Stimulated activated CD4-positive, alpha-beta T cell treated with anti-CD3 and anti-CD28 coated beads, Interleukin-12 subunit alpha, Interleukin-12 subunit beta, amount 100 ng/mL, for 48 hours (primary cell): Measurements from ENCODE around the gene CCDC28A.

Experiments used
- DNase-seq, 3 donors: peaks; one replicate each; pipeline ENCODE4 v3.0.0-alpha.2; 2020; ENCODE audit warnings: low read depth in 2 of 3, low spot score in 1 of 3

Gene CCDC28A

DNA sequence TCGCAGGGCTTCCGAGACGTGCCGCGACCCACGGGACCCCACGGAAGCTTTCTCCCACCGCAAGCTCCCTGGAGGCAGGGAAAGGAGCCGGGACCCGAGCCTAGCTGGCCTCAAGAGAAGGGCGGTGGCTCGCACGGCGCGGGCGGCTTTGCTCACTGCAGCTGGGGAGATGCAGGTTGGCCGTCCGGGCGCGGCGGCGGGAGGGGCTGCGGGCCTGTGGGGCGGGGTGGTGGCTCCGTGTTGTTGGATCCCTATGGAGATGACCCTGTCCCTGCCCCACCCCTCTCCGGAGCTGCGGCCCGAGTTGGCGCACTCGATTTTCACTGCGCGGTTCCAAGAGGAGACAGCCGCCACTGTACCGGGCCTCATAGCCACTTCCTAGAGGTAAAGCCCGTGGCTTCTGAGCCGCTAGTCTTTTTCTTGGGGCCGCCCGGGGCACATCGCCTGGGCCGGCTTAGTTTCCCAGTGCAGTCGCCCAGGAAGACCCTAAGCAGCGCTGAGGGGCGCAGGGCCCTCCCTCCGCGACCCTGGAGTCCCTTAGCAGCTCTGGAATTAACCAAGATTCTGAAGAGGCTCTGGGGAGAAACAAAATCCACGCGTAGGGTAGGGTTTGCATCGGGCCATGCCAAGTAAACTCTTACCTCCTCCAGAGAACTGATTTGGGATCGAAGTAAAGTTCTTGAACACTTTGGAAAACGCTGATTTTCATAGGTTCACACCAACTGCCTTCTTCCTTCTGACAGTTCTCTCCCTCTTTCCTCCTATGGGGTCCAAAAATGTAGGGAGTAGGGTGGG, 22.4 kb downstream of the CCDC28A start, which contains the start of gene ECT2L:
Gene ECT2L (plus strand): TSS at position 279 of the 795 bp plus-strand sequence. CDS start 17,188 bp downstream, outside the sequence.
- DNase-seq = no peak

DNA sequence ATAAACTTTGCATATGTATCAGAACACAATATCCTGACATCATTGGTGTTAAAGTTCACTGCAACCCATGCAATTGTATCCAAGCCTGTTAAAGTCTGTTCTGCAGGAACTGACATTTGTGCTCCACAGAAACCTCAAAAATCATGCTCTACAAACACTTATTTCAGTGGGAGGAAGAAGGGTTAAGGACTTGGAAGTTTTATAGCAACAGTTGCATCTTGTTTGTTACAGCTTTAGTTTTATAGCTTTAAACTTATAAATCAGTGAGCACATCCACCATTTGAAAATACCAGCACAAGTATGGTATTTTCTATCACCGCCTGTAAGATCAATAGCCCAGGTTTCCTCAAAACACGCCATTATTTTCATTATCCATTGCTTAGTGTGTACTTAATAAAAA, 23.2 kb downstream of the CCDC28A start:
- no peak for DNase-seq

DNA sequence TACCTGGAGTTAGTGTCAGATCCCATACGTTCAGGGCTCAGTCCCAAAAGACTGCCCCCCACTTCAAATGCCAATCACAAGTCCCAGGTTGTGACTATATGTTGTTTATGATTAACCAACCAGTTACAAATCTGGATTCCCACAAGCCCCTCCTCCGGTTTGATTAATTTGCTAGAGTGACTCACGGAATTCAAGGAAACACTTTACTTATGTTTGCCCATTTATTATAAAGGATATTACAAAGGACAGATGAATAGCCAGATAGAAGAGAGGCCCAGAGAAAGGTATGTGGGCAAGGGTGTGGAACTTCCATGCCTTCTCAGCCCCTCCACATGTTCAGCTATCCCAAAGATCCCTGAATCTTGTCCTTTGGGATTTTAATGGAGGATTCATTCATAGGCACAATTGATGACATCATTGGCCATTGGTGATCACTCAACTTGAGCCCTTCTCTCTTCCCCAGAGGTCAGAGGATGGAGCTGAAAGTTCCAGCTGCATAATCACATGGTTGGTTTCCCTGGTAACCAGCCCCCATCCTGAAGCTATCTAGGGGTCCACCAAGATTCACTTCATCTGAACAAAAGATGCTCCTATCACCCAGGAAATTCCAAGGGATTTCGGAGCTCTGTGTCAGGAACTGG, 24.4 kb downstream of the CCDC28A start:
- no peak for DNase-seq

DNA sequence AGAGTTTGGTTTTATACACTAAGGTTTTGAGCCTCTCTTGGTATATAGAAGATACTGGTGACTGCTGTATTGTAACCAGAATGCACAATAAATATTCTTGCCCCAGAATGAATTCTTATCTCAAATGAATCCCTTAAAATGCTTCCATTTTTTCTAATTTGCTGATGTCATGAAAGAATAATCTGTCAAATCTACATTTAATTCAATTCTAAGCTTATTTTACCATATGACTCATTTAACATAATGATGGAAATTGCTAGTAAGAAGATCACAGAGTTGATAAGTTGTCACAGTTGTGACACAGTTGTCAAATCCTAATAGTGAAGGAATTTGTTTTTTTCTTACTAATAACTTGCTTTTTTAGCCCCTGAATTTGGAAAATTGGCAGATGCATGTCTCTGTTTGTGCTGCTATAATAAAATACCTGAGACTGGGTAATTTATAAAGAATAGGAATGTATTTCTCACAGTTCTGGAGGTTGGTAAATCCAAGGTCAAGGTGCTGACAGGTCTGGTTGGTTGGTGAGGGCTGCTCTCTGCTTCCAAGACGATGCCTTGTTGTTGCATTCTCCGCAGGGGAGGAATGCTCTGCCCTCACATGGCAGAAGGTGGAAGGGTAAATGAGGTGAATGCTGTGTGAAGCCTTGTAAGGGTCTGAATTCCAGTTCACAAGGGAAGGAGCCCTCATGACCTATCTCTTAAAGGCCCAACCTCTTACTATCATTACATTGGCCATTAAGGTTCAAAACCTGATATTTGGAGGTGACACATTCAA, 27.0 kb downstream of the CCDC28A start:
- no peak for DNase-seq

DNA sequence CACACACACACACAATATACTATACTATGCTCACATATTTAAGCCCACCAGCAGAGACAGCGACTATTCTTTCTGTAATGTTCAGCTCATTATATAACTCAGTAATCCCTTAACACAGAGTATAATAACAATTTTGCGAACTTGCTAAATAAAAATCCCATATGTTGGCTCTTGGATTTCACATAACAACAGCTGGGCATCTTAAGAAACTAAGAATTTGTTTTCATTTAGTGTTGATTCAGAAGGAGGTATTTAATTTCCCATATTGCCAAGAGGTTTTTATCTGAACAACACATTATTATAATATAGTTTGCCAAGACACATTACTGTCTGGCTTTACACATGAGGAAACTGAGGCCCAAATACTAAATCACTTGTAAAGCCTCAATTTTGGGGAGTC, 29.8 kb downstream of the CCDC28A start:
- DNase-seq = no peak

DNA sequence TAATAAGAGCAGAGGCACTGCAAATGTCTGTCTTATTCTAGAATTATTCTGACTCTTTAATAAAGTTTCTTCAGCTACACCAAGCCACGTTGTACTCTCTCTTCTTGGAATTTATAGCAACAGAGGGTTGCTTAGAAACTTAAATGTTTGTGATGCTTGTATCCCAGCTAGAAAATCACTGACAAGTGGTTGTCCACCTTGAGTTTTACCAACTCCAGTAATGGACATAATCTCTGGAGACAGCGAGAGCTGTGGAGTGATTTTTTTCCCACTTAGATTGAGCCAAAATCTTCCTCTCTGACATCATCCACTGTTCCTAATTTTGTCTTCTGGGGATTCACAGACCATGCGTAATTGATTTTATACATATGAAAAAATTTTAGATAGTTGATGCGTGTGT, 30.3 kb downstream of the CCDC28A start:
- no peak for DNase-seq

DNA sequence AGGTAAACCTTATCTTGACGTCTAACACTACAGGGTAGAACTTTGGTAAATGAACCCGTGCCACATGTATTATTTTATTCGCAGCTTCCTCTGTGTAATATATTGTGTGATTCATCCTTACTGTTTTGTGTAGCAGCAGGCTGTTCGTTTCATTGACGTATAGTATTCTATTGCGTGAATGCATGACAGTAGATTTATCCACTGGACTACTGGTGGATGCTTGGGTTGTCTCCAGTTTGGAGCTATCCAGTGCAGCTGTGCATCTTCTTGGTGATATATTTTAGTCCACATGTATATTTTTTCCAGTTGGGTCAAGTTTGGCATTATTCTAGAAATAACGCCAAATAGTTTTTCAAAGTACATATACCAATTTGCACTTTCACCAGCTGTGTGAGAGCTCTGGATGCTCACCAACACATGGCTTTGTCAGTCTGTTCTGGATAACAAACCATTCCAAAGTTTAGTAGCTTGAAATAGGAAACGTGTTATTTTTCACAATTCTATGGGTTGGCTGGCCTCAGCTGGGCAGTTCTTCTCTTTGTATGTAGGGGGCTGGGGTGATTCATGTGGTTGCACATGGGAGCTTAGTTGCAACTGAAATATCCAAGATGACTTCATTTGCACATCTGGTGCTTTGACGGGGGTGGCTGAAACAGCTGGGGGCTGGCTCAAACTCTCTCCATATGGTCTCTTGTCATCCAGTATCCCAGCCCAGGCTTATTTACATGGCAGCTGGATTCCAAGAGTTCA, 31.6 kb downstream of the CCDC28A start:
- no peak for DNase-seq

DNA sequence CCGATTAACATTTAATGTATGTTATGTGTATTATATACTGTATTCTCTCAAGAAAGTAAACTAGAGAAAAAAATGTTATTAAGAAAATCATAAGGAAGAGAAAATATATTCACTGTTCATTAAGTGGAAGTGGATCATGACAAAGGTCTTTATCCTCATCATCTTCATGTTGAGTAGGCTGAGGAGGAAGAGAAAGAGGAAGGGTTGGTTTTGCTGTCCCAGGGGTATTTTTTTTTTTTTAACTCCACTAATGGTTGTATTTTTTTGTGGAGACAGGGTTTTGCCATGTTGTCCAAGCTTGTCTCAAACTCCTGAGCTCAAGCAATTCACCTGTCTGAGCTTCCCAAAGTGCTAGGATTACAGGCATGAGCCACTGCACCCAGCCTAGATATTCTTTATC, 33.3 kb downstream of the CCDC28A start:
- DNase-seq = no peak

DNA sequence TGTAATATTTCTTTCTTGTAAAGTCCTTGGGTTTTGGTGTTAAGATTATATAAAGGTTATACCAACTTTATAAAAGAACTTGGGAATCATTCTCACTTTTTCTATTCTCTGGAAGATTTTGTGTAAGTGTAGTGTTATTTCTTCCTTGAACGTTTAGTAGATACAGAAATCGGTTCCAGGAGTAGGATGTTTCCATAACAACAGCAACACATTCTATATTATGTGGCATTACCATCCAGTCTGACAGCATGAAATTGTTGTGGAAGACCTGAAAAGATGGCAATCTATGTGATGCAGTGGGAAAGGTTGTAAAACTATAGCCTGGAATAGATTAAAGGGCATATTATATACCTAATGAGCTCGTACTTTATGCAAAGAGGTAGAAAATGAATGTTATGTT, 36.1 kb downstream of the CCDC28A start:
- no peak for DNase-seq

DNA sequence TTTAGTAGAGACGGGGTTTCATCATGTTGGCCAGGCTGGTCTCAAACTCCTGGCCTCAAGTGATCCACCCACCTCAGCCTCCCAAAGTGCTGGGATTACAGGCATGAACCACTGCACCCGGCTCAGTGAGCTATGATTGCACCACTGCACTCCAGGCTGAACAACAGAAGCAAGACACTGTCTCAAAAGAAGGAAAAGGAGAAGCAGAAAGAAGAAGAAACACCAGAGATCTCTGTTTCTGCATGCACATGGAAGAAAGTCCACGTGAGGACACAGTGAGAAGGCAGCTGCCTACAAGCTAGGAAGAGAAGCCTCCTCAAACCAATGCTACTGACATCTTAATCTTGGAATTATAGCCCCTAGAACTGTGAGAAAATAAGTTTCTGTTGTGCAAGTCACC, 38.3 kb downstream of the CCDC28A start:
- no peak for DNase-seq

DNA sequence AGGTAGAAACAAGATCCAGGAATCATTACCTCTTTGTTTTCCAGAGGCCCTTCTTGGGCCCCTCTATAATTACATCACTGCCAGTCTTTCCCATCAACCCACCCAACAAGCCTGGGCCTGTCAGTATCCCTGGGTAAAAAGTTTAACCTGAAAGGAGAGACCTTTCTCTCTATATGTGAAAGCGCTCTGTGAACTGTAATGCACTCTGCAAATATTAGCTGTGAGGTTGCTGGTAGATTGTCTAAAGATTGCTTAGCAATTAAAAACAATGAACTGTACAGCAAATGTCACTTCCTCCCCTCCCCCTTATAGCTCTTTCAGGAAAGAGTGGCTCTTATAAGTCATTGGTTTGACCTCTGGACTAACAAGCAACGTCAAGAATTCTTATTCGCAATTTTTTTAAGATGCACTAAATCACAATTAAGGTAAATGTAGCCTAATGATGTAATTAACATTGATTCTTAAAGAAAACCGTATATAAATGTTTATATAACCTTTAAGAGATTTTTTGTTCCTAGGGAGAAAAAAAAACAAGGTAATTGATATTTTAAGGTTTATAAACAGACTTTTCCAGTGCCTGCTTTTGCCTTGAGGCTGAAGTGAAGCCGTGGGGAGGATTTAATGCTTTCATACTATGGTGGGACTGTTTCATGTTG, 40.7 kb downstream of the CCDC28A start:
- DNase-seq = no peak

DNA sequence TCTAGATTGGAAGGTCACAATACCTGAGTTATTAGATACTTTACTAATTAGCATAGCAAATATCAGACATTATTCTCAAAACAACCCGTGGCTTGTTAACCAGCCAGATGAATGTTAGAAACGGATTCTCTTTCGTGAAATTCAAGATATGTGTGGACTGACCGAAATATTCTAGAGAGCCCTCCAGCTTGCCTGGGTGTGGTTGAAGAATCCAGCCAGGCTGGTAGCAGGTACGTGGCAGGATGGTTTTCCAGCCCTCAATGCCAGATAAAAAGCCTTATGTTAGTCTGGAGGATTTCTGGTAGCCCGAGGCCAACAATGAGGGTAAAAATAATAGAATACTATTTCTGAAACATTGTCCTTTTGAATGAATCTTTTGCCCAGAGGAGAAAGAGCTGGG, 41.7 kb downstream of the CCDC28A start:
- DNase-seq = no peak

DNA sequence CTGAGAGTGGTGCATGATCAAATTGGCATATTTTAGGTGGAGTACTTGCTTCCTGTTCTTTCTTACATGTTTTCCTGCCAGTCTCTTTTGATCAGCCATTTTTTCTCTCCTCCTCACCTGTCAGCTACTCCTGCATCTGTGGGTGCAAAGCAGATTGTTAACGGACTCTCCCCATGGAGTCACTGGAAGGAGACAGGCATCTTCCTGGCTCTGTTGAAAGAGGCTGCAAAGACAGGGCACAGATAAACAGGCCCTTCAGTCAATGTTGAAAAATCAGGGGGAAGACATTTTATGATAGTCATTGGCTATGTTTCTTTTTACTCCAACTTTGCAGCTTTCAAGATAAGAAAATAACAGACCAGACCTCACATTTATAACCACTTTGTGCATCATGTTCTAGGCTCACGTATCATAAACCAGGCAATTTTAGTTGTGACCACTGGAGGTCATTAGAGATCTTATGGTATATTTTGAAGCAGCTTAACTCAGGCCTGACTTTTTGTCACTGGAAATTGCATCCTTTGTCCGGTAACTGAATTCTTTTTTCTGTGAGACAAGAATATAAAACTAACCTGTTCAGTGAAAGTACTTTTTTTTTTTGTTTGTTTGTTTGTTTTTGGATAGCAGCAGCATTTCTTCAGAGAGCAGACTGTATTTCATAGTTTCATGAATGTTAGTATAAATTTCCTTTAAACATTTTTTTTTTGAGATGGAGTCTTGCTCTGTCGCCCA, 42.4 kb downstream of the CCDC28A start:
- DNase-seq = peak in 1 of 3 donors; percentile 8

DNA sequence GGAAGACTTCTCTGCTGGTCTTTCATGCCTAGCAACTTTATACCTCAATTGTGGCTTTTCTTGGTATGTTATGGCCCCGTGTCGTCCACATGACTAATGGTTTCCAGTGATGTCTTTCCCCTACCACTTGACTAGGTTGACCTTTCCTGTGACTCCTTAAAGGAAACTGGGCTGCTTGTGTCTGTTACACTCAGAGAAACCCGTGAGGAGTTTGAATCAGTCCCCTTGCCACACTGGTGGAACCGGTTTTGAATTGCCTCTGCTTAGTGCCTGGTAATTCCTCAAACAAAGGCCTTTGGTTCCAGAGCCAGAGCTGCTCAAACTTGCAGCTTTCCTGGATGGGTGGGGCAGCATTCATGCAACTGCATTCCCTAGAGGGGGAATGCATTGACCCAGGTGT, 44.2 kb downstream of the CCDC28A start:
- DNase-seq = no peak

DNA sequence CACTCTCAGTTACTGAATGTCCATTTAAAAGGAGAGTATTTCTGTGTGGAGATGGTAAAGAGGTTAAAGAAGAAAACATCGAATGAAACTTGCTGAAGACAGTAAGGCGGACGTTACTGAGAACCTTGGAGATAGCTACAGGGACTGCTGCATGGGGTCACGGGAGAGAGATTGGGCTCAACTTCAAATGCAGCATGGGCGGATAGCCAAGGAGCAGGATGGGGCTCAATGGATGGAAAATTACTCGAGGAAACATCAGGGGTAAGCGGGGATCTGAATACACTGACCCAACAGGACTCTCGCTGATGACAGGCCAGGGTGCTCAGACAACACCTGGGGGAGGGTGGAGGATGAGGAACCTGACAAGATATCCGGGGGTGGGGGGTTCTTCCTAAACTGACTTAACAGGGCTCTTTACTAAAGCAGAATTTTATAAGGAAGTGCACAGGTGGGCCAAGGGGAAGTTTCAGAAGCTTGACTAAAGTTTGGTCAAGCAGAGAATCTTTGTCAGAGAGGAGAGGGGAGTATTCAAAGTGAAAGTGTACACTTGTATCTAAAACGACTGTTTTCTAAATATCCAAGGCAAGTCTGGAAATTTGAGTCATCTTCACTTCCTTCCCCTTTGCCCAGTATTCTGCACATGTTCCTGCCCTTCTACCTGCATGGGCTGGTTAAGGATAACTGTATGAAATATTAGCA, 45.1 kb downstream of the CCDC28A start:
- DNase-seq = no peak

DNA sequence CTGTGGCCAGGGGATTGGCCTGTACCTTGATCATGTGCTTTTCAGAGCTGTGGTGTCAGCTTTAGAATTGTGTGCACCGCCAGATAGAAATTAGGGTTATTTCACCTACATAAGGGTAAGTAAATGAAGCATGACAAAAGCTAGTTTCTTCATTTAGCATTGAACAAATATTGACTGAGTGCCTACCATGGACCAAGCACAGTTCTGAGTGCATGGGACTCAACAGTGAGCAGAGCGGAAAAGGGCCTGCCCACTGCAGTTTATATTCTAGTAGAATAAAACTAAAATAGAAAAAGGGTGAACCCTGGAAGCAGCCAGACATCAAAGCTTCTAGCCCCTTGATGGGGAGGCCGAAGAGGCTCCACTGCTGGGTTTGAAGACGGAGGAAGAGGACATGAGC, 48.0 kb downstream of the CCDC28A start:
- no peak for DNase-seq

DNA sequence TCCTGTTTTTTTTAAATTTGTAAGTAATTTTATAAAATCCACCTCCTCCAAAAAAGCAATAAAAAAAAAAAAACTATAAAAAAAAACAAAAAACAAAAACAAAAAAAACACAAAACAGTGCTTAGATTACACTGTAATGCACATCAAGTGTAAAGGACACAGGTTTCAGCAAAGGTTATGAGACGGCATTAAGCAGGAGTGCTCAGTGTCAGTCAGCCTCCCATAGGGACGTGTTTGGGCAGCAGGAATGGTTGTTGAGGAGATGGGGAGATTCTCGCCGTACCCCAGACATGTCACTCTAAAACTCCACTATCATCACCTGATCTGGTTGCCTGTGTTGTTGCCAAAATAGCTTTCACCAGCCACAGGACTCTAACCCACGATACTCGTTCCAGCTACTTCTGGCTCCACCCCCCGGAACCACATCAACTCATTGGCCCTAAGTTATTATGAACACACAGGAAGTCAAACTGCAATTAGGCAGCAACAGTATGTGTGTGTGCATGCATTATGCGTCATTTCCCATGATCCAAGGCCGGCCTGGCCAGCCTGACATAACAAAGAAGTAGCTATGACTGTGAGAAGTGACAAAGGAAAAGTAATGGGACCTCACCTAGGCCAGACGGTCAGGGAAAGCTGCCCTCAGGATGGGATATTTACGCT, 51.0 kb downstream of the CCDC28A start:
- DNase-seq = peak in 2 of 3 donors; percentile 7 to 11

DNA sequence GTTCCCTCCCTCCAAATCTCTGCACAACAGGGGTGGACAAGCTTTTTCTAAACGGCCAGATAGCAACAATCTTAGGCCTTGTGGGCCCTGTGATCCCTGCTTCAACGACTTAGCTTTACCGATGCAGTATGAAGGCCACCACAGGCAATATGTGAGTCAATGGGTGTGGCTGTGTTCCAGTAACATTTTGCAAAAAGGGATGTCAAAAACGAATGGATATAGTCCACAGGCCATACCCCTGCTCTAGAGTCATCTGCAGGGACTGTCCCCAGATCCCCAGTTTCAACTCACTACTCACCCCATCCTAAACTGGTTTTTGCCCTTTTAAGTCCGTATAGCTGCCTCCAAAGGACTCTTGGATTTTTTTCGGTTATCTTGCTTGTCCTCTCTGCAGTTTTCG, 56.7 kb downstream of the CCDC28A start:
- DNase-seq = no peak

DNA sequence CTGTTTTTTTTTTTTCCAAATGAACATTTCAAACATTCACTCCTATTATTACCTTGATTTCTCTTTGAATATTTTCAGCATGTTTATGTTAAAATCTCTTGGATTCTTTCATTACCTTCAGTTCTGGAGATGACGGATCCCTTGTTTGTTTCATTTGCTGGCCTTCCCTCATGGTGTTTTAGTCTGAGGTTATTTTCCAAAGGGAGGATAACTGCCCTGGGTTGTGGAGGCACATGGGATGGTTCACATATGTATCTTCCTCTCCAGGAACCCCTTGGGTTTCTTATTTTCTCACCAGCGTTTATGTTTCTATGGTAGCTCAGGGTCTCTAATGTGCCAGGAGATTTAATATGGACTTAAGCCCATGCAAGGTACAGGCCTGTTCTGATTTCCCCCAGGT, 58.6 kb downstream of the CCDC28A start:
- DNase-seq = no peak
